Osteocyte (in vitro differentiated cells): ENCODE results near the gene HAPLN3. TPM values are rescaled to one million over a fixed set of nuclear protein-coding genes. Genes with fewer than 3 reads are reported as not detected.

Experiments used
- DNase-seq: peaks from one replicate; pipeline ENCODE4 v3.0.0; 2021; ENCODE audit warnings: mixed read lengths; ENCODE audit not compliant: unreplicated experiment; ENCODE audit errors: extremely low spot score
- H3K27ac Mint-ChIP-seq: one replicate; pipeline ENCODE4 v1.8.0; 2021; ENCODE audit warnings: mild to moderate bottlenecking, mixed read lengths; ENCODE audit not compliant: unreplicated experiment
- H3K27me3 Mint-ChIP-seq: one replicate; pipeline ENCODE4 v1.8.0; 2021; ENCODE audit warnings: mixed read lengths; ENCODE audit not compliant: unreplicated experiment
- H3K36me3 Mint-ChIP-seq: one replicate; pipeline ENCODE4 v1.8.0; 2021; ENCODE audit warnings: mixed read lengths; ENCODE audit not compliant: unreplicated experiment
- H3K4me1 Mint-ChIP-seq: one replicate; pipeline ENCODE4 v1.8.0; 2021; ENCODE audit warnings: mixed read lengths; ENCODE audit not compliant: unreplicated experiment
- H3K4me3 Mint-ChIP-seq: one replicate; pipeline ENCODE4 v1.8.0; 2021; ENCODE audit warnings: mild to moderate bottlenecking, moderate library complexity, mixed read lengths; ENCODE audit not compliant: unreplicated experiment
- H3K9me3 Mint-ChIP-seq: one replicate; pipeline ENCODE4 v1.8.0; 2021; ENCODE audit warnings: mixed read lengths; ENCODE audit not compliant: unreplicated experiment
- CTCF ChIP-seq: fragments of 200-600 bp; sonication (generic); IDR thresholded peaks from 2 replicates; pipeline ENCODE4 v1.5.0; 2021; ENCODE audit warnings: antibody characterized with exemption, mild to moderate bottlenecking, moderate library complexity
- total RNA-seq: library from RNA; stranded (reverse); gene quantifications from 2 replicates; pipeline ENCODE4 v1.2.1, GENCODE V29; 2021

The HAPLN3 gene
- total RNA-seq, 1 donor from 2014 or later, result 41.3 TPM

GRCh38 chr15:88901508-88902220, 6.3 kb upstream of the HAPLN3 start:
- peak overlapping the region; percentile 71 for H3K27ac Mint-ChIP-seq
- no peaks in the 10 kb centered on the region for H3K9me3 Mint-ChIP-seq
- no peaks in the 10 kb centered on the region for H3K27me3 Mint-ChIP-seq
- H3K36me3 Mint-ChIP-seq, result peaks cover 13% of the 10 kb centered on the region
- TF ChIP-seq CTCF, result no peak
- peaks cover 43% of the 10 kb centered on the region for H3K4me1 Mint-ChIP-seq
- no peak for DNase-seq
- H3K4me3 Mint-ChIP-seq, result no peak overlapping the region

GRCh38 chr15:88900982-88901418, 5.7 kb upstream of the HAPLN3 start:
- no peak for DNase-seq
- H3K36me3 Mint-ChIP-seq, result peaks cover 9% of the 10 kb centered on the region
- H3K4me1 Mint-ChIP-seq, result peaks cover 47% of the 10 kb centered on the region
- no peak for TF ChIP-seq CTCF
- H3K27me3 Mint-ChIP-seq, result no peaks in the 10 kb centered on the region
- peak overlapping the region; percentile 80 for H3K27ac Mint-ChIP-seq
- H3K9me3 Mint-ChIP-seq, result no peaks in the 10 kb centered on the region
- no peak overlapping the region for H3K4me3 Mint-ChIP-seq

- no peaks in the 10 kb centered on the region for H3K27me3 Mint-ChIP-seq
- DNase-seq, result no peak
- no peak overlapping the region for H3K4me3 Mint-ChIP-seq
- H3K36me3 Mint-ChIP-seq, result peaks cover 8% of the 10 kb centered on the region
- no peak for TF ChIP-seq CTCF
- no peaks in the 10 kb centered on the region for H3K9me3 Mint-ChIP-seq
- peaks cover 50% of the 10 kb centered on the region for H3K4me1 Mint-ChIP-seq
- peak overlapping the region; percentile 80 for H3K27ac Mint-ChIP-seq
Measured at GRCh38 chr15:88900309-88900981, 5.1 kb upstream of the HAPLN3 start.

GRCh38 chr15:88899251-88899650, 3.9 kb upstream of the HAPLN3 start:
- no peak for TF ChIP-seq CTCF
- Mint-ChIP-seq H3K27ac (peak overlapping the region; percentile 57), H3K9me3 (no peaks in the 10 kb centered on the region), H3K36me3 (peaks cover 8% of the 10 kb centered on the region), H3K27me3 (no peaks in the 10 kb centered on the region), H3K4me3 (no peak overlapping the region), H3K4me1 (peaks cover 48% of the 10 kb centered on the region)
- DNase-seq, result no peak

- H3K4me1 Mint-ChIP-seq, result peaks cover 49% of the 10 kb centered on the region
- no peak overlapping the region for H3K27ac Mint-ChIP-seq
Measured at GRCh38 chr15:88898736-88899135, 3.4 kb upstream of the HAPLN3 start.

More at GRCh38 chr15:88898736-88899135, 3.4 kb upstream of the HAPLN3 start:
- Mint-ChIP-seq H3K4me3 (no peak overlapping the region), H3K9me3 (no peaks in the 10 kb centered on the region), H3K36me3 (peaks cover 5% of the 10 kb centered on the region), H3K27me3 (no peaks in the 10 kb centered on the region)
- DNase-seq, result no peak
- TF ChIP-seq CTCF, result no peak
